COLO668 (cell line): Measurements from ENCODE around the gene CATSPER1.
A peak's percentile ranks its signal among the peaks of the same experiment; 100 is the strongest.
"Not testable (repeated sequence)": the region's sequence is repeated elsewhere in the genome, so short reads cannot be mapped to it uniquely, and the experiment has no call there.

Source experiments
- DNase-seq: peaks from one replicate; lab custom pipeline; 2025; ENCODE audit not compliant: unreplicated experiment; lab: John Stamatoyannopoulos, UW

The CATSPER1 gene

DNA sequence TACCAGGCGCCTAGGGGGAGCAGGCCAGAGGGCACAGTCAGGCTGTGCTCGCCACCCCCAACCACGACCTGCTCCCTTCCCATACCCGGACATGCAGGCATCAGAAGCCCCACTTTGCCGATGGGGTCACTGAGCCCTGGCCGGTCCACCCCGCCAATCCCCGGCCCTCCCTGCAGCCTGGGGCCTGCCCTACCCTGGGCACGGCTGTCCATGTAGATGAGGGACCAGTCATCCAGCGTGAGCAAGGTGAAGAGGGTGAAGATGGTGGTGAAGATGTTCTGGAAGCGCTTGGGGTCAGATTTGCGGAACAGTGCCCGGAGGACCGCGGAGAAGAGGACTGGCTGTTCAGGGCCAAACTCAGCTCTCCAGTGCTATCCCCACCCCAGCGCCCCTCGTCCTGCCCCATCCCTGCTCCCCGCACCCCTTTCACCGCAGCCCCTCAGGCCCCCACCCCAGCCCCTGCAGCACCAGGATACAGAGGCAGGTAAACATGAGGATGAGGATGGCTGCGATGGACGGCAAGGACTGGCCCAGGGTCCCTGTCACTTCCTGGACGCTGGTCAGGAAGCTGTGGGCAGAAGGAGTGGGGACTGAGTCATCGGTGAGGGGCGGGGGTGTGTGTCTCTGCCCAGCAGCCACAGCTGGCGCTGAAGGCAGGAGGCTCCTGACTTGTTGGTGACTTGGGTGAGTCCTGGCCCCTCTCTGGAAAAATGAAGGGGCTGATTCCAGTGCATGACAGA, 5.5 kb downstream of the CATSPER1 start:
- DNase-seq = peak; percentile 50

DNA sequence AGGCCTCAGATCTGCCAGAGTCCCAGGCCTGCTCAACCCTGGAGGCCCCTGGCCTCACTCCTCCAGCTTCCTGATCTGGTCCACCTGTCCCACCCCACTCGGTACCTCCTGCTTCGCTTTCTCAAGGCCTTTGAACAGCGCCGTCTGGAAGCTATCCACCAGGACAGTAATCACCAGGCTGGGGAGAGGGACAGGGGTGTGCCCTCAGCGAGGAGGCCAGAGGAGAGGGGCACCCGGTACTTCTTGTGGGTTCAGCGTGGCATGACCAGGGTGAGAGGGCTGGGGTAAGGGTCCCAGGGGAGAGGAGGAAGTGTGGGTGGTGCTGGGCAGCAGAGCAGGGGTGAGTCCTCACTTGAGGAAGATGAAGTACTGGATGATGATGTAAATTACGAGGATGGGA, 6.1 kb downstream of the CATSPER1 start:
- DNase-seq = no peak

DNA sequence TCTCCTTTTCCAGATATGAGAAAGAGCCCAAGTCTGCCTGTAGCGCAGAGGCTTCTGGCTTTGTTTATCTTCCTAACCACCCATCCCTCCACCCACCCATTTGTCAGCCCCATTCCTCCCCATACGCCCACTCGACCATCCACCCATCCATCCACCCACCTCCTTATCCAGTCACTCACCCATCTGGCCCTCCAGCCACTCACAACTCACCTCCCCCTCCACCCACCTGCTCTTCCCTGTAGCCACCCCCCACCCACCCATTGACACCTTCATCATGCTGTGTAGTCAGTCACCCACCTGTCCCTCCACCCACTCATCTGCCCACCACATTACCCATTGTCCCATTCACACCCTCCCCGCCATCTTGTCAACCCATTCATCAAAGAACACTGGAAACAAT, 9.0 kb downstream of the CATSPER1 start:
- DNase-seq = no peak

DNA sequence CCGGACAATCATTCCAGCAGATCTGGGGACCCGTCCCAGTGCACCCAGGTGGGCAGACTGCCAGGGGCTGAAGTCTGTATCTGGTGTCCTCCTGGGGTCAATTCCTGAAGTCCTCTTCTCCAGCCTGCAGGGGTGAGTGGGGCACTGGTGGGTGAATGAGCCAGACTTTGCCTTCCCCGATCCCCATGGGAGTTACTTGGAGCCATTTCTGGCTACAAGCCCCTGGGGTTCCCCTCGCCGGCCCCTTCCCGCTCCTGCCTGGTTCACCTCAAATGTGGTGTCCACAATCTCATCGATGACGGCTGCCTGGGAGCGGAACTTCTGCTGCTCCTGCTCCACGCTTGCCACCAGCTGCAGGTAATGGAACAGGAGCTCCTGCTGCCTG, 9.5 kb downstream of the CATSPER1 start:
- no peak for DNase-seq

DNA sequence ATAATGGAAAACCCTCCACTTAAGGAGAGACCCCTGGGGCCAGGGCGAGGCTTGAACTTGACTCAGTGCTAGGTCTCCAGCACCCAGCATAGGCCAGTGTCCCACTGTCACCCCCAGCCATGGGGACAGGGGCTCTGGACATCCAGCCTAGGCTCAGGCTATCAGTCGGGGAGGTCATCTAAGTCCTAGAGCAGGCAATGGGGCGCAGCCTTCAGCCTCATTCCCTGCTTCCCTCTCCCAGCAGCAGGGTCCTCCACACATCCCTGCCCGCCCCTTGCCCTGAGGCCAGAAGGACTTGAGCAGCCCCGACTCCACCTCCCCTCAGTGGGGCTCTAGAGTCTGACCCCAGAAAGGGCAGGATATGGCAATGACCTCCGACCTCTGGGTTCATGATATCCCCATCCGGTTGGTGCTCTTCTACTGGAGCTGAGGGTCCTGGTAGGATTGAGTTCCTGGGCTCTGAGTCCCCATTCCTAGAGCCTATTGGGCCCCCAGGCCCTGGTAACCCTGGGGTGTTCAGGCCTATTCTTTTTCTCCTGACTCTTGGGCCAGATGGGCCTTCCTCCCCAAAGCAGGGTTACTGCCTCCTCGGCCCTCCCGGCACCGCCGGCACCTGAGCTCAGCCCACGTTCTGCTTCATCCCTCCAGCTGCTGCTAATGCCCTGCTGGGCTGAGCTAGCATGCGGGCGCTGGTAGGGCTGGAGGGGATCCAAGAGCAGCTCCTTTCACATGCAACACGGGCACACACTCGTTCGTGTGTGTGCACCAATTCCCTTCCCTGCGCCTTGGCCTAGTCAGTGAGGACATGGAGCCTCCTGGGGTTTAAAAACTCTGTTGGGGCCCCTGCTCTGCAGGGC, 10.1 kb downstream of the CATSPER1 start:
- DNase-seq = no peak

DNA sequence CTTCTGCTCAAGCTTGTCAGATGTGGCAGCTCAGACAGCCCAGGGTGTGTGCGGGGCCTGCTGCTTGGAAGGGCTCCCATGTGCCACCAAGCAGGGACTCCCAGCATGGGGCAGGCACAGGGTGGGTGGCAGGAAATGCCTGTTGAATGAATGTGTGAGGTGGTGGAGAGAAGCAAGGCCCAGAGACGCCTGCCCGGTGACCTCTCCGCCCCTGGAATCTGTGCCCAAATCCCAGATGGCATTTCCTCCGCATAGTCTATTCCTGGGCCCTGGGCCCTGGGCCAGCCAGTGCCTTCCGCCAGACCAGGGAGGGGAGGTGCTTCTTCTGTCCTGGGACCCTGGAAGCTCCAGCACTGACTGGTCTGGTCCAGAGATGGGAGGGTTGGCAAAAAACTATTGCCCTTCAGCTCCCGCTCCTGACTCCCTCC, 10.8 kb downstream of the CATSPER1 start:
- DNase-seq = no peak

DNA sequence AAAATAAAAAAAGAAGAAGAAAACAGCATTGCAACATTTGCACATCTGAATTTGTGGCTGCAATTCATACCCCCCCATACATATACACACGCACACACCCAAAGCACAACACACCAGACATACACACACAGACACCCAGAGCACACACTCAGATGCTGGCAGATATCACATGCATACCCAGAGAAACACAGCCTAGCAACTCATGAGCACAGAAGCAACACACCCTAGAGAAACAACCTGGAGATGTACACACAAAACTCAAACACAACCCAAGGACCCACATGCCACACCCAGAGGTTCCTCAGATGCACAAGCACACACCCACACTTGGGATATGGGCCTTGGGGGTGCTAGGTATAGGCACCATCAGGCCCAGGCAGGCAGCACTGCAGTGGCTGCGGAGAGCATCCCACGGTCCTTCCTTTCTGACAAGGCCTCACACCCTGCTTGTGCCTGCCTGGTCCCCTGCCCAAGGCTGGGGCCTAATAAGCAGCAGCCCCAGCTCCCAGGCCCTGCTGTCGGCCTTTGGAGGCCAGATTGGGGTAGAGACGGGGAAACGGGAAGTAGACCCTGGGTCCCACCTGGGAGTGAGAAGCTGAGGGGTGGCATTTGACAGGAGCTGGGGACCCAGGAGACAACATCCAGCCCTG, 11.3 kb downstream of the CATSPER1 start:
- no peak for DNase-seq

DNA sequence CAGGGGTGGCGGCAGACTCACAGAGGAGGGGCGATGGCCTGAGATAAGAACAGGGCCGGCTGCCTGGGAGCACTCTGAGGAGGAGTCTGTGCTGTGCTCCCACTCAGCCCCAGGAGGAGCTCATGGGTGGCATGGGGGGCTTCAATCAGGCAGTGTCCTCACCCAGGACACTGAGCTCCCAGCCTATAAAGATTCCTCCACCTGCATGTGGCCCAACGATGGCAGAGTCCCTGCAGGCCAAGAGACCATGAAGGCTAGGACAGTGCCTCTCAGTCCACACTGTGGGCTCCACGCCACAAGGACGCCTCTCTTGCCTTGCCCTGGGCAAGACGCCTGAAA, 12.5 kb downstream of the CATSPER1 start:
- no peak for DNase-seq

DNA sequence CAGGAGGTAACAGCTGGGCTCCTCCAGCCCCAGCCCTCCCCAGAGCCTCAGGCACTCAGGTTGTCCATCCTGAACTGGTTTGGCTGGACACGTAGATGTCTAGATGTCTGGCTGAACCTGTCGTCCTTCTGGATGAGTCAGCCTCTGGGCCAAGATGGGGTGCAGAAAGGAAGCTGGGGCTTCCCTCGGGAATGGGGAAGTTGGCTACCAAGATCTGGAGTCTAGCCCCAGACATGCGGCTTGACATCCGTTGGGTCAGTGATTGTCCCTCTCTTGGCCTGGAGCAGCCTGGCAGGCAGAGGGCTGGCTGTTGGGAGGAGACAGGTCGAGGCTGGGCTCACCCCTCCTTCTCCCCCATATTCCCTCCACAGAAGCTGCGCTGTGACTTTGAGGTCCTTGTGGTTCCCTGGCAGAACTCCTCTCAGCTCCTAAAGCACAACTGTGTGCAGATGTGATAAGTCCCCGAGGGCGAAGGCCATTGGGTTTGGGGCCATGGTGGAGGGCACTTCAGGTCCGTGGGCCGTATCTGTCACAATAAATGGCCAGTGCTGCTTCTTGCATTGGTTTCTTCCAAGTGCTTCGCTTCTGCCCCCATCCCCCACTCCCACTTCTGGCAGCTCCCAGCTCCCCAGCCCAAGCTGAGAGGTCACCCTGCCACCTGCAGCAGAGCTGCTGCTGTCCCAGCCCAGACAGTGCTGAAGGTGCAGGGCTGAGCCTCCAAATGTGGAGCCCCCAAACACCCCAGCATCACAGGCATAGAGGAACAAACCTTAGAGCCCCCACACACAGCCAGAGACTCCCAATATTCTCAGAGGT, 13.1 kb downstream of the CATSPER1 start:
- DNase-seq = no peak

DNA sequence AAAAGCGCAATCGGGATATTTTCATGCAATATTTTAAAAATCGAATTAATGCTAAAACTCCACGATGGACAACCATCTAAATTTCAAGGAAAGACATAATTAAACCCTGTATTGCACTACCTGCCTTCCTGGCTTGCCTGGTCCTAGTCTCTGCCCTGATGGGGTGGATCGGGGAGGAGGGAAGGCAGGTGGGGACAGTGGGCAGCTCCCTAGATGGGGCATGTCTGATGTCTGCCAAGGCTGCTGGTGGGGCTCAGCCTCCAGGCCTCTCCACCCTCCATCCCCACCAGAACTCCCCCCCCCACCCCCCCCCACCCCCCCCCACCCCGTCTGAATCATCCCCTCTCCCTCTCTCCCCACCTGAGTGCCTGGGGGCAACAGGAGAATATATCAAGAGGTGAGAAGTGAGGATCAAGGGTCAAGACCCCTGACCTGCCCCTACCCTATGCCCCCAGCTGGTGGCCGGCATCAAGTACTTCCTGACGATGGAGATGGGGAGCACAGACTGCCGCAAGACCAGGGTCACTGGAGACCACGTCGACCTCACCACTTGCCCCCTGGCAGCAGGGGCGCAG, 13.8 kb downstream of the CATSPER1 start:
- DNase-seq = no peak

DNA sequence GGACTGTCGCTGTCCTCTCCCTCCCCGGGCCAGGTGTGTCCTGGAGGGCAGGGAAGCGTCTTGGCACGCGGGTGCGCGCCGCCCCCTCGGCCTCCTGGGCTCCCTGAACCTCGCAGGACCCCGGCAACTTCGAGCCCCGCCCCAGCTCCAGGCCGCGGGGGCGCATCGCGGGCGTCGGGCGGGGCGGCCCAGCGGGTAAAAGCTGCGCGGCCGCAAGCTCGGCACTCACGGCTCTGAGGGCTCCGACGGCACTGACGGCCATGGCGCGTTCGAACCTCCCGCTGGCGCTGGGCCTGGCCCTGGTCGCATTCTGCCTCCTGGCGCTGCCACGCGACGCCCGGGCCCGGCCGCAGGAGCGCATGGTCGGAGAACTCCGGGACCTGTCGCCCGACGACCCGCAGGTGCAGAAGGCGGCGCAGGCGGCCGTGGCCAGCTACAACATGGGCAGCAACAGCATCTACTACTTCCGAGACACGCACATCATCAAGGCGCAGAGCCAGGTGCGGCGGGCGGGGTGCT, 14.4 kb downstream of the CATSPER1 start, which contains the start of gene CST6:
TSS of gene CST6 (plus strand) at position 224 of the 519 bp plus-strand sequence. CDS start at position 261, 37 bp downstream.
- peak; percentile 60 for DNase-seq

DNA sequence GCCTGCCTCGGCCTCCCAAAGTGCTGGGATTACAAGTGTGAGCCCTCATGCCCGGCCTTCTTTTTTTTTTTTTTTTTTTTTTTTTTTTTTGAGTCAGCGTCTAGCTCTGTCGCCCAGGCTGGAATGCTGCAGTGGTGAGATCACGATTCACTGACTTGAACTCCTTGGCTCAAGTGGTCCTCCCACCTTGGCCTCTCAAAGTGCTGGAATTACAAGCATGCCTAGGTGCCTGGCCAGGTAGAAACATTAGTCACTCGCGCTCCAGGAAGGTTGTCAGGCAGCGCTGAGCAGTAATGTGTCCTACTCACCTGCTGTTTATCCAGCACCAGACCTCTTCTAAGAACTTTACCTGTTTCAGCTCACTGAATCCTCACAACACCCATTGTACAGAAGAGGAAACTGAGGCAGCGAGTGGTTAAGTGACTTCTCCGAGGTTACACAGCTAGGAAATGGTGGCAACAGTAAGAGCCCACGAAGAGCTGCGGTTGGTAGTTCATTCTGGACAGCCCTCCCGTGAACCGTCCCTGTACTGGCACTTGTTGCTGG, 15.0 kb downstream of the CATSPER1 start:
- DNase-seq = no peak

DNA sequence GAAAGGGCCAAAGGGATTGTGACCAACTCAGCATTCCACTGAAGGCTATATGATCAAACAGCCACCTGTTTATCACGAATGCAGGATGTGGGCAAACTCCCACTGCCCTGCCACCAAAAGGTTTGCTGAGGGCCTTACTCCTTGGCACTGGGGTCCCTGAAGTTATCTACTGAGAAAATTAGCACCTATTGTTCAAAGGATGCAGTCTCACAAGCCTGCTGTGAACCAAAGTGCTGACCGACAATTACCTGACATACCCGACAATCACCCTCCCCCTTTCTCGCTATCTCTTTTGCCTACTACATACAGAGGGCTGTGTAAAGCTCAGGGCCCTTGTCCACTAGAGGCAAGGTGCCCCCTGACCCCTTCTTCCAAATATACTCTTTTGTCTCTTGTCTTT, 16.2 kb downstream of the CATSPER1 start:
- DNase-seq = not testable (repeated sequence)

DNA sequence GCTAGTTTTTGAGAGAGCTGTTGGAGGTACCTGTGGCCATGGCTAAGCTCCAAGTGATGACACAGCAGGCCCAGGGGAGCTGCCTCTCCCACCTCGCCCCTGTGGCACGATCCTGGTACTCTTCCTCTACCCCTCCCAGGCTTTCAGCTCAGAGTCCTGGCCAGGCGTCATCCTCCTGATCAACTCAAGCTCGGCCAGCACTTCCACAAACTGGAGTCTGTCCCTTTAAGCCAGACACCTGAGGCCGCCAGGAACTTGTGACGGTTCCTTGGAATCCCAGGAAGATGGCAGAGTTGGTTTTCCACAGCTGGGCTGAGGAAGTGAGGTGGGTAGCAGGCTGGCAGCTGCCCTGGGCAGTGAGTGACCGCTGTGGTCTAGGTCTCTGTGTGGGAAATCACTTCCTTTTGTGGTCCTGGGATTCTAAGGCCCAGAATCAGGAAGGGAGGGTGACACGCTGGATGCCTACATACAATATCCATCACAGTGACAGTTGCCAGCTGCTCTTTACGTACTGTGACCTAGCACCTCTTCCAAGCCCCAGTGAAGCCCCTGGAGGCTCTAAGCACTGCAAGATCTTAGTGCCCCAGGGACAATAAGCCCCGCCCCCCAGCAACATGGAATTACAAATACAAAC, 17.7 kb downstream of the CATSPER1 start:
- DNase-seq = peak; percentile 14

DNA sequence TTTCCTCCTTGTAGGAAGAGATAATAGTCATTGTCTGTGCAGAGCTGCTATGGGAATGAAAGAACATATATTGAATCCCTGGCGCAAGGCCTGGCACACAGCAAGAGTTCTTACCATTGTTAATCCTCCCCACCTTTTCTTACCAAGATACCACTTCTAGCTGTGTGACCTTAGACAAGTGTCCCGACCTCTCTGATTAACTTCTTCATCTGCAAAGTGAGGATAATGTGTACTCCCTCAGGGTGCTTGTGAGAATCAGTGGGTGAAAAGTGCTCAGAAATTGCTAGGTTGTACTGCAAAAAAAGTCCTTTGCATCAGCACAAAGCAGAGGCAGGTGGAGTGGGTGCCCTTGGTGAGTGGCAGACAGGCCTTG, 18.2 kb downstream of the CATSPER1 start:
- no peak for DNase-seq

DNA sequence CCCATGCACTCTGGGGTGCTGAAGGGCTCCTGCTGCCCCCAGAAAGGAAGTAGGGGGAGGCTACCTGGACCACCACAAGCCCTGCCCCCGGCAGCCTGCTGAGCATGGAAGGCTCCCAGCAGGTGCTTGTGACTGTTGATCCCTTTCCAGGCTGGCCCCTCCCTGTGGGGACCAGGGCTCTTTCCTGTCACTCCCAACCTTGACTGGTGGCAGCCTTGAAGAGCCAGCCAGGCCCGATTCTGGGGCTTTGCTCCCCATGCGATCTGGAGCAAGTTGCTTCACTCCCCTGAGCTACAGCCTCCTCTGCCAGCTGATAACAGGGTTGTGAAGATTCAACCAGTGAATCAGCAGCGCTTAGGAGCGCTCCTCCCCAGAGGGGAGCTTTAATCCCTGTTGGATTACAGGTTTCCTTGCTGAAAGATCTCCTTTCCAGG, 19.1 kb downstream of the CATSPER1 start:
- peak; percentile 22 for DNase-seq

DNA sequence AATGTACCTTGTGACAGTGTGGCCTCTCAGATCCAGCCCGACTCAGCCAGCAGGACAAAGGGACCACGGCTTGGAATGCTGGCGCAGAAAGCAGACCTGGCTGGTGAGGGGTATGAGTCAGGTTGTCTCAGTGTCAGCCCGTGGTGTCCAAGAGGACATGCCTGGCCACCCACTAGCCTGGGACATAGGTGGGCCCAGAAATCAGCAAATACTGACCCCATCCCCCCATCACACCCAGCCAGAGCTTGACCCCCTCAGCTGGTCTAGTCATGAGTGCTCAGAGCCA, 19.4 kb downstream of the CATSPER1 start:
- no peak for DNase-seq

DNA sequence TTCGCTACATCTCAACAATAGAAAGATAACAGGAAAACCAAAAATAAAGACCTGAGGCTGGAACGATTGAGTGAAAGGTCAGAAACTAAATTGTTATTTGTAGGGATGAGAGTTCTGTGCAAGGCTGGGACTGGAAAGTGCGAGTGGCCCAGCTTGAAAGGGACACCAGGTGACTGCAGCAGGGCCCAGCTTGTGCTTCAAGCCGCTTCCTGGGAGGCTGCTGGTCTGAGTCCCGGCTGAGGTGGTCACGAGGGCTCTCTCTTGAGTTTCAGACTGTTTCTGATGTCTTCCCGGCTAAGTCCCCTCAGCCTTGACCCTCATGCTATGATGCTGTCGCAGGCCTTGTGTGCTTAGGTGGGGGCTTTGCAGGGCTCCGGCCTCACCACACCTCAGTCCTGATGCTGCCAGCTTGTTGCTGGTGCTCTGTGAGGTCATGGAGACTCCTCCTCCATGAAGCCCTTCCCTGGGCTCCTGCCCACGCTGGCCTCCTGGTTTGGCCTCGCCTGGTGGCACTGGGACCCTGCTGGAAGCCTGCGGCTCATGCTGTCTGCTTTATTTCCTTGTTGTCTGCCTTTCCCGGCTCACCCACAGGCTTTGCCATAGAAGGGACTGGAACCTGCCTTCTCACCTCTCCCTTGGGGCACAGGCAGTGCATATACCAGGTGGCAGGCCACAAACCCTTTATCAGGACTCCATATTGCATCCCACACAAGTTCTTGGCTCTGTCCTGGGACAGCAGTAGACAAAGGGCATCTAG, 20.0 kb downstream of the CATSPER1 start:
- DNase-seq = no peak

DNA sequence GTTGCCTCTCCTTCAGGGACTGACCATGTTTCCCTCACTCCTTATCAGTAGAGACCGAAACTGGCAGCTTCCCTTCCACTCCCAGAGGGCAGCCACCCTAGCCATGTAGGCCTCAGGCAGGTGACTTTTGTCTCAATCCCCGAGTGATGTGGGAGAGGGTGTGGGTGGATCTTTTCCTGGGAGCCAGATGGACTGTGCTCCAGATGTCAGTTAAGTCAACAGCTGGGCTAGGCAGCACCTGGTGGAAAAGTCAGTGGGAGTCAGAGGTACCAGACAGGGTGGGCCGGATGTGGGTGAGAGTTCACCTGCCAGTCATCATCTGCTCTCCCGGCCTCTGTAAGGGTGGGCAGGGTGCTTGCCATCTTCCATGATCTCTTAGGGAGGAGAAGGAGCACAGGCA, 22.1 kb downstream of the CATSPER1 start:
- DNase-seq = peak; percentile 24
